HTR-8/SVneo (cell line): ENCODE results near the gene UBA52.
"Not testable (repeated sequence)": the region's sequence is repeated elsewhere in the genome, so short reads cannot be mapped to it uniquely, and the experiment has no call there.

Source experiments
- DNase-seq: peaks from one replicate; pipeline ENCODE4 v3.0.0; 2011; ENCODE audit warnings: low spot score, mixed read lengths; ENCODE audit not compliant: insufficient read length
- FAIRE-seq: peaks from 2 replicates; lab custom pipeline; 2011; peaks lifted over from hg19 to GRCh38; lab: Jason Lieb, UNC

The UBA52 gene

DNA sequence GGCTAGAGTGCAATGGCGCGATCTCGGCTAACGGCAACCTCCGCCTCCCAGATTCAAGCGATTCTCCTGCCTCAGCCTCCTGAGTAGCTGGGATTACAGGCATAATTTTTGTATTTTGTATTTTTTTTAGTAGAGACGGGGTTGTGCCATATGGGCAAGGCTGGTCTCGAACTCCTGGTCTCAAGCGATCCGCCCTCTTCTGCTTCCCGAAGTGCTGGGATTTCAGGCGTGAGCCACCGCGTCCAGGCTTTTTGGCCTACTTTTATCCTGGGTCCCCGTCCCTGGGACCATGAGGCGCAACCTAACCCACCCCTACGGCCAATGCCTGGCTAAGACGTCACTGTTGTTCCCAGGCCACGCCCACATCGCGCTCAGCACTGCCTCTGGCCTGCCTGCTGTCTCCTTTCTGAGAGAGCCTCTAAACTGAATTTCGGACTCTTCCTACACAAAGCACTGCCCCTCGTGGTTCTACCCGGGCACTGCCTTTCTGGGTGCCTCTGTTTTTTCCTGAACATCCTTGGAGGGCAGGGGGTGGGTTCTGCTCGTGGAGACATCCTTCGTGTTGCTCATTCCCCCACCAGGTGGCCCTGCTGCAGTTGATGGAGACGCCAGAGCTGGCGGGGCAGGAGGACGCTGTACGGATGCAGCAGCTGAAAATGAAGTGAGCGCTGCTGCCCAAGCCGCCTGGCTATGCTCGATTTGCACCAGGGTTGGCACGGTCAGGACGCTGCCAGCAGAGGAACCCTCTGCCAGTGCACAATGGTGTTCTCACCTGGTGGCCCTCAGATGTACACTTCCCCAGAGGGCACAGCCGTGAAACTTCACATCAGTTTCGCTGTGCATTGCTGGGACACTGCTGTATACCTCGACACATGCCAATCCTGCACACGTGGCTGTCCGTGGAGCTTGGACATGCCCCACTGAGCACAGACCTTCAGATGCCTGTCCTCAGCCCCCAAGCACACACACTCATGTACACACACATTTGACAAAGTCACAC is 18.9 kb downstream of the UBA52 start:
- no peak for DNase-seq
- no peak for FAIRE-seq

- FAIRE-seq (no peak), DNase-seq (no peak)
Observed at GRCh38 chr19:18591735-18592385, 20.2 kb downstream of the UBA52 start.

GRCh38 chr19:18592732-18593131 is 21.1 kb downstream of the UBA52 start:
- not testable (repeated sequence) for DNase-seq, FAIRE-seq

- no peak for FAIRE-seq
- no peak for DNase-seq
Observed at GRCh38 chr19:18593367-18594095, 21.9 kb downstream of the UBA52 start.

- FAIRE-seq (peak; percentile 77), DNase-seq (peak; percentile 85)
Observed at GRCh38 chr19:18594096-18594823, 22.6 kb downstream of the UBA52 start.

- FAIRE-seq, result no peak
- DNase-seq, result no peak
Observed at GRCh38 chr19:18594824-18595373, 23.2 kb downstream of the UBA52 start.

GRCh38 chr19:18595475-18595874 is 23.8 kb downstream of the UBA52 start:
- DNase-seq (no peak), FAIRE-seq (no peak)

DNA sequence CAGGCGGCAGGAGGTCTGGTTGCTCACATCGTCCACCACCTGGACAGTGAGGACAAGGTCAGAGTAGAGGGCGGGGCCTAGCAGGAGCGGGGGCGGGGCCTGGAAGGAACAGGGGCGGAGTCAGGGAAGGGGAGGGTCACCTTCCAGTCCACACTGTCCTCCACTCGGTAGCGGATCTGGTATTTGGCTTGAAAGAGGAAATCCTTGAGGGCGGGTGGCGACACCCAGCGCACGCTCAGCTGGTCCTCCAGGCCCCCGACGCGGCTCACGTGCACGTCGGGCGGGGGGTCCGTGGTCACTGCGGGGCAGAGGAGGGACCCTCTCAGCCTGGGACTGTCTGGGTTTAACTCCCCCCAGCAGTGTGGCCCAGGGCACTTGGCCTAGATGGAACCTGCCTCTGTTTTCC is 25.1 kb downstream of the UBA52 start:
- FAIRE-seq (peak; percentile 9), DNase-seq (no peak)

- FAIRE-seq (no peak), DNase-seq (no peak)
Observed at GRCh38 chr19:18597809-18598660, 26.4 kb downstream of the UBA52 start.

DNA sequence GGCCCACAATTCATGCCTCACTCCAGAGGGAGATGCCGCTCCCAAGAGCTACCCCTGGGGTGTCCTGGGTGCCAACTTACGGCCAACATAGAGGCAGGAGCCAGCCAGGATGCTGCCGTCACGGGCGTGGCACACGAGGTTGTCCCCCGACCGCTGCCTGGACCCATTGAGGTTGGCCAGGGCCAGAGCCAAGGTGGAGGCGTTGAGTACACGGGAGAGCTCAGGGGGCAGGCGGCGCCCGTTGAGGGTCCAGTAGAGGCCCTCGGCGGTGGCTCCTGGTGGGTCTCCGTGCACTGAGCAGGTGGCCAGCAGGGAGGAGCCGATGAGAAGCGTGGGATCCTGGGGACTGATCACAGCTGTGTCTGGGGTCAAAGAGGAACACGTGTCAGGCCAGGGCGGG is 27.8 kb downstream of the UBA52 start:
- no peak for FAIRE-seq
- no peak for DNase-seq

GRCh38 chr19:18600692-18601397 is 29.2 kb downstream of the UBA52 start:
- not testable (repeated sequence) for DNase-seq

GRCh38 chr19:18601875-18602274 is 30.2 kb downstream of the UBA52 start:
- FAIRE-seq (no peak), DNase-seq (no peak)

More at GRCh38 chr19:18600692-18601397, 29.2 kb downstream of the UBA52 start:
- FAIRE-seq, result not testable (repeated sequence)

DNA sequence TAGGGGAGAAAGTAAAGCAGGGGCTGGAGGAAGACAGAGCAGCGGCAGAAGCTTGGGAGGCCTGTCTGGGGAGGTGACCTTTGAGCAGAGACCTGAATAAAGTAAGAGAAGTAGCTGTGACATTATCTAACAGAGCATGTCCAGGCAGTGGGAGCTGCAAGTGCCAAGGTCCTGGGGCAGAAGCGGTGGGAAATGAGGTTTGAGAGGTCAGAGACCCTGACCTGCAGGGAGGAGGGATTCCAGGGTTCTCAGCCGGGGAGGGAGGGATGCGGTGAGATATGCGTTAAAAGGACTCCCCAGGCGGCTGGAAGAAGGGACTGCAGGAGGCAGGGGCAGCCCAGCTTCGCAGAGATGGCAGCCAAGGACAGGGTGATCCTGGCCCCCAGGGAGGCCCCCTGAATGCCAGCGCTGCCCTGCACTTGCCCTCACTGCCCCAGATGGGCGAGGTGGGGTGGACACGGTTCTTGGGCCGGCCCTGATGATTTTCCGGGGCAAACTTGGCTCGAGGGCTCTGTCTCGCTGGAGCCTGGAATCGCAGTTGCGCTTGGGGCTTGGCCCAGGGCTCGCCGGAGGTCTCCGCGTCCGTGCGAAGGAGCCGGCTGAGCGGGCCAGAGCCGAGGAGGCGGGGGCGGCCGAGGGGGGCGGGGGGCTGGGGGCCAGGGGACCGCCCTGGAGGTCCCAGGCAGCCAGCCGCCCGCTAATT is 31.7 kb downstream of the UBA52 start:
- DNase-seq, result no peak
- no peak for FAIRE-seq

GRCh38 chr19:18603958-18604819 is 32.5 kb downstream of the UBA52 start:
- FAIRE-seq, result no peak
- no peak for DNase-seq

GRCh38 chr19:18604820-18605159 is 33.1 kb downstream of the UBA52 start:
- no peak for DNase-seq
- no peak for FAIRE-seq

GRCh38 chr19:18605196-18605545 is 33.5 kb downstream of the UBA52 start:
- FAIRE-seq (no peak), DNase-seq (no peak)
